Measurements from ENCODE around the gene TNFRSF8. TPM values are rescaled to one million over a fixed set of nuclear protein-coding genes. Genes with fewer than 3 reads are reported as not detected.

TNFRSF8 gene
- total RNA-seq, 4 donors from 2014 or later = not detected

- no peak for DNase-seq
- Histone ChIP-seq H3K4me3 (replicated peaks in 1 of 3) (no peak overlapping the region), H3K4me1 (no peaks in the 10 kb centered on the region), H3K36me3 (no peaks in the 10 kb centered on the region), H3K27ac (no peak overlapping the region), H3K9me3 (no peaks in the 10 kb centered on the region), H3K27me3 (no peaks in the 10 kb centered on the region)
- TF ChIP-seq POLR2A (IDR thresholded peaks at IDR 0.05) (no peak), CTCF (IDR thresholded peaks at IDR 0.05) (no peak)
- WGBS, 2 donors = 94 to 96% methylated on average over 5 to 6 of the region's 6 CpGs
- intact Hi-C loops (cut with DNase I) = no loop called here
Measured at GRCh38 chr1:12055259-12055658, 7.8 kb upstream of the TNFRSF8 start.

GRCh38 chr1:12056331-12056841 lies 6.7 kb upstream of the TNFRSF8 start:
- WGBS, 2 donors = 90 to 93% methylated on average over 16 of the region's 16 CpGs
- Histone ChIP-seq H3K9me3 (no peaks in the 10 kb centered on the region), H3K4me1 (no peaks in the 10 kb centered on the region), H3K27me3 (no peaks in the 10 kb centered on the region), H3K27ac (no peak overlapping the region), H3K36me3 (no peaks in the 10 kb centered on the region), H3K4me3 (replicated peaks in 1 of 3) (no peak overlapping the region)
- TF ChIP-seq CTCF (IDR thresholded peaks at IDR 0.05) = no peak
- no peak for TF ChIP-seq POLR2A (IDR thresholded peaks at IDR 0.05)
- intact Hi-C loops (cut with DNase I) = no loop called here
- DNase-seq = no peak

- DNase-seq = no peak
- H3K27ac ChIP-seq = no peak overlapping the region
- intact Hi-C loops (cut with DNase I) = no loop called here
- no peaks in the 10 kb centered on the region for H3K36me3 ChIP-seq
- H3K4me3 ChIP-seq (replicated peaks in 1 of 3) = no peak overlapping the region
- no peaks in the 10 kb centered on the region for H3K9me3 ChIP-seq
- TF ChIP-seq POLR2A (IDR thresholded peaks at IDR 0.05) = no peak
- H3K27me3 ChIP-seq = no peaks in the 10 kb centered on the region
- no peaks in the 10 kb centered on the region for H3K4me1 ChIP-seq
Measured at GRCh38 chr1:12057382-12057781, 5.7 kb upstream of the TNFRSF8 start.

DNA sequence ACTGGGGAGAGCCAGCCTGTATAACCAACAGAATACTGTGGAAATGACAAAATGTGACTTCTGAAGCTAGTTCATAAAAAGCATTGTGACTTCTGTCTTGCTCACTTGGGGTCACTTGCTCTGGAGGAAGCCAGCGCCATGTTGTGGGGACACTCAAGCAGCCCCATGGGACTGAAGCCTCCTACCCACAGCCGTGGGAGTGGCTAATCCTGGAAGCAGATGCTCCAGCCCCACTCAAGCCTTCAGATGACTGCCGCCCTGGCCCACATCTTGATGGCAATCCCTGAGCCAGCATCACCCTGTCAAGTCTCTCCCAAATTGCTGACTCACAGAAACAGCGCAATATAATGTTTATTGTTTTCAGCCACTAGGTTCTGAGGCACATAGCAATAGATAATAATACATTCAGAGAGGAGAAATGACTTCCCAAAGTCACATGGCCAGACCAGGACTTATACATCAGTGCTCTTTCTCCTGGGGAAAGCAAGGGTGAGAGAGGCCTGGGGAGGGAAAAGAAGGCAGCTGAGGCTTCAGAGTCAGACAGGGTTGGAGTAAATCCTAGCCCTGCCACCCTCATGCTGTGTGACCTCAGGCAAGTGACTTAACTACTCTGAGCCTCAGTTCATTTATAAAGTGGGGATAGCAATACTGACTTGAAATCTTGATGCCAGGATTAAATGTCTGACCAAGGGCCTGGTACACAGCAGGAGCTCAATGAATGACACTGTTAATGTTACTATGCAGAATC lies 5.0 kb upstream of the TNFRSF8 start:
- Histone ChIP-seq H3K9me3 (no peaks in the 10 kb centered on the region), H3K4me1 (peaks cover 0 to 3% of the 10 kb centered on the region in 2 donors), H3K4me3 (replicated peaks in 1 of 3) (no peak overlapping the region), H3K27ac (no peak overlapping the region), H3K27me3 (peaks cover 3% of the 10 kb centered on the region), H3K36me3 (no peaks in the 10 kb centered on the region)
- 91 to 93% methylated on average over 4 of the region's 4 CpGs for WGBS, 2 donors
- no peak for TF ChIP-seq CTCF (IDR thresholded peaks at IDR 0.05)
- no peak for TF ChIP-seq POLR2A (IDR thresholded peaks at IDR 0.05)
- DNase-seq = no peak
- intact Hi-C loops (cut with DNase I) = no loop called here

- WGBS, 2 donors = 52 to 76% methylated on average over 3 of the region's 3 CpGs
- H3K9me3 ChIP-seq = no peaks in the 10 kb centered on the region
- no peak overlapping the region for H3K4me3 ChIP-seq (replicated peaks in 1 of 3)
- peaks cover 6 to 10% of the 10 kb centered on the region in 2 donors for H3K4me1 ChIP-seq
- intact Hi-C loops (cut with DNase I) = no loop called here
- TF ChIP-seq CTCF (IDR thresholded peaks at IDR 0.05) (no peak), POLR2A (IDR thresholded peaks at IDR 0.05) (no peak)
- H3K27ac ChIP-seq = no peak overlapping the region
- H3K27me3 ChIP-seq = peaks cover 12% of the 10 kb centered on the region
- no peak for DNase-seq
- H3K36me3 ChIP-seq = no peaks in the 10 kb centered on the region
Measured at GRCh38 chr1:12059226-12059625, 3.9 kb upstream of the TNFRSF8 start.

All from thyroid gland (tissue), 4 donors.